ENCODE data around the gene EXOC3L2. TPM values are rescaled to one million over a fixed set of nuclear protein-coding genes. Genes with fewer than 3 reads are reported as not detected.

Gene EXOC3L2
- total and polyA plus RNA-seq, 2 of the 8 experiments (the other 6 are each of a cell fraction or from before 2014, with no cell fraction given): 1.4 to 1.6 TPM

DNA sequence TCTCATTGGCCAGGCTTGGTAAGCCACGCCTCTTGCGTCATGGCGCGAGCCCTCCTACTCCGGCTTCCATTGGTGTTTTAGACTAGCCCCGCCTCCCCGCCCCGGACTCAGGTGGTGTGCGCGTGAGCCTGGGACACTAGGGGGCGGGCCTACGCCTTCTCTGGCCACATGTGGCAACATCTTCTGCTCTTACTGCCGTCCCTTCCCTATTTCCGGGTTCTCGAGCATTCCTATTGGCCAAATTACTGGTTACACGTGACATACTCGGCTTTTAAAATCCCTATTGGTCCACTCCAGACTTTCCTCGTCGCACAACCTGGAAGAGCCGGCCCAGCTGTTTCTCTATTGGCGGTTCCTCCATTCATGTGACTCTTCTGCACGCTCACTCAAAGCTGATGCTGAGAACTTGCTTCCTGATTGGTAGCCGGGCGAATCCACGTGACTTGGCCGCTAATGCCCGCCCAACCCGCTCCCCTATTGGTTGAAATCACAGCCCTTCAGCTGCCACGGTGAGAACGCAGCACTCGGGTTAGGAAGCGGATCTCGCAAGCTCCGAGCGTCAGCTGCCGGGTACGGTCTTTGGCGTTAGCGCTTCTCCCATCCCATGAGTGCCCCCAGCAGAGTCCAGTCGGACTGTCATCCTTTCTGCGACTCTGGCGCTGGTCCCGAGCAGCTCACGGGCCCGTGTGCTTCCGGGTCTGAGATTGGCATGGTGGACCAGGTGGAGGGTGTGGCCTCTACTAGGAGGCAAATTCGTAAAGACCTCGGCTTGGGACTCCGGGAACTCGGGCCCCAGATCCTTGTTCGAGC, 66.7 kb downstream of the EXOC3L2 start, which contains the start of gene BLOC1S3 (continued):
- TF ChIP-seq MAFK (IDR thresholded peaks at IDR 0.05; ENCODE audit: low read depth, low read length) (no peak), CREB1 (IDR thresholded peaks at IDR 0.05) (peak; percentile 89), PHF8 (conservative IDR thresholded peaks at IDR 0.05; ENCODE audit: low read depth, low read length) (peak; percentile 50), SP1 (IDR thresholded peaks at IDR 0.05; ENCODE audit: low read depth, low read length) (peak; percentile 98), POU5F1 (IDR thresholded peaks at IDR 0.05; ENCODE audit: low read depth, low read length) (no peak), BACH1 (IDR thresholded peaks at IDR 0.05; ENCODE audit: low read length) (no peak), NANOG (IDR thresholded peaks at IDR 0.05; ENCODE audit: insufficient read depth, low read depth, low read length, poor library complexity, severe bottlenecking) (no peak)
- TF ChIP-seq, protein P1, sequence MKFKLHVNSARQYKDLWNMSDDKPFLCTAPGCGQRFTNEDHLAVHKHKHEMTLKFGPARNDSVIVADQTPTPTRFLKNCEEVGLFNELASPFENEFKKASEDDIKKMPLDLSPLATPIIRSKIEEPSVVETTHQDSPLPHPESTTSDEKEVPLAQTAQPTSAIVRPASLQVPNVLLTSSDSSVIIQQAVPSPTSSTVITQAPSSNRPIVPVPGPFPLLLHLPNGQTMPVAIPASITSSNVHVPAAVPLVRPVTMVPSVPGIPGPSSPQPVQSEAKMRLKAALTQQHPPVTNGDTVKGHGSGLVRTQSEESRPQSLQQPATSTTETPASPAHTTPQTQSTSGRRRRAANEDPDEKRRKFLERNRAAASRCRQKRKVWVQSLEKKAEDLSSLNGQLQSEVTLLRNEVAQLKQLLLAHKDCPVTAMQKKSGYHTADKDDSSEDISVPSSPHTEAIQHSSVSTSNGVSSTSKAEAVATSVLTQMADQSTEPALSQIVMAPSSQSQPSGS (IDR thresholded peaks at IDR 0.05; ENCODE audit: low read length): peak; percentile 51; the same call in 1 of the 2 replicates
- TF ChIP-seq, protein P2, sequence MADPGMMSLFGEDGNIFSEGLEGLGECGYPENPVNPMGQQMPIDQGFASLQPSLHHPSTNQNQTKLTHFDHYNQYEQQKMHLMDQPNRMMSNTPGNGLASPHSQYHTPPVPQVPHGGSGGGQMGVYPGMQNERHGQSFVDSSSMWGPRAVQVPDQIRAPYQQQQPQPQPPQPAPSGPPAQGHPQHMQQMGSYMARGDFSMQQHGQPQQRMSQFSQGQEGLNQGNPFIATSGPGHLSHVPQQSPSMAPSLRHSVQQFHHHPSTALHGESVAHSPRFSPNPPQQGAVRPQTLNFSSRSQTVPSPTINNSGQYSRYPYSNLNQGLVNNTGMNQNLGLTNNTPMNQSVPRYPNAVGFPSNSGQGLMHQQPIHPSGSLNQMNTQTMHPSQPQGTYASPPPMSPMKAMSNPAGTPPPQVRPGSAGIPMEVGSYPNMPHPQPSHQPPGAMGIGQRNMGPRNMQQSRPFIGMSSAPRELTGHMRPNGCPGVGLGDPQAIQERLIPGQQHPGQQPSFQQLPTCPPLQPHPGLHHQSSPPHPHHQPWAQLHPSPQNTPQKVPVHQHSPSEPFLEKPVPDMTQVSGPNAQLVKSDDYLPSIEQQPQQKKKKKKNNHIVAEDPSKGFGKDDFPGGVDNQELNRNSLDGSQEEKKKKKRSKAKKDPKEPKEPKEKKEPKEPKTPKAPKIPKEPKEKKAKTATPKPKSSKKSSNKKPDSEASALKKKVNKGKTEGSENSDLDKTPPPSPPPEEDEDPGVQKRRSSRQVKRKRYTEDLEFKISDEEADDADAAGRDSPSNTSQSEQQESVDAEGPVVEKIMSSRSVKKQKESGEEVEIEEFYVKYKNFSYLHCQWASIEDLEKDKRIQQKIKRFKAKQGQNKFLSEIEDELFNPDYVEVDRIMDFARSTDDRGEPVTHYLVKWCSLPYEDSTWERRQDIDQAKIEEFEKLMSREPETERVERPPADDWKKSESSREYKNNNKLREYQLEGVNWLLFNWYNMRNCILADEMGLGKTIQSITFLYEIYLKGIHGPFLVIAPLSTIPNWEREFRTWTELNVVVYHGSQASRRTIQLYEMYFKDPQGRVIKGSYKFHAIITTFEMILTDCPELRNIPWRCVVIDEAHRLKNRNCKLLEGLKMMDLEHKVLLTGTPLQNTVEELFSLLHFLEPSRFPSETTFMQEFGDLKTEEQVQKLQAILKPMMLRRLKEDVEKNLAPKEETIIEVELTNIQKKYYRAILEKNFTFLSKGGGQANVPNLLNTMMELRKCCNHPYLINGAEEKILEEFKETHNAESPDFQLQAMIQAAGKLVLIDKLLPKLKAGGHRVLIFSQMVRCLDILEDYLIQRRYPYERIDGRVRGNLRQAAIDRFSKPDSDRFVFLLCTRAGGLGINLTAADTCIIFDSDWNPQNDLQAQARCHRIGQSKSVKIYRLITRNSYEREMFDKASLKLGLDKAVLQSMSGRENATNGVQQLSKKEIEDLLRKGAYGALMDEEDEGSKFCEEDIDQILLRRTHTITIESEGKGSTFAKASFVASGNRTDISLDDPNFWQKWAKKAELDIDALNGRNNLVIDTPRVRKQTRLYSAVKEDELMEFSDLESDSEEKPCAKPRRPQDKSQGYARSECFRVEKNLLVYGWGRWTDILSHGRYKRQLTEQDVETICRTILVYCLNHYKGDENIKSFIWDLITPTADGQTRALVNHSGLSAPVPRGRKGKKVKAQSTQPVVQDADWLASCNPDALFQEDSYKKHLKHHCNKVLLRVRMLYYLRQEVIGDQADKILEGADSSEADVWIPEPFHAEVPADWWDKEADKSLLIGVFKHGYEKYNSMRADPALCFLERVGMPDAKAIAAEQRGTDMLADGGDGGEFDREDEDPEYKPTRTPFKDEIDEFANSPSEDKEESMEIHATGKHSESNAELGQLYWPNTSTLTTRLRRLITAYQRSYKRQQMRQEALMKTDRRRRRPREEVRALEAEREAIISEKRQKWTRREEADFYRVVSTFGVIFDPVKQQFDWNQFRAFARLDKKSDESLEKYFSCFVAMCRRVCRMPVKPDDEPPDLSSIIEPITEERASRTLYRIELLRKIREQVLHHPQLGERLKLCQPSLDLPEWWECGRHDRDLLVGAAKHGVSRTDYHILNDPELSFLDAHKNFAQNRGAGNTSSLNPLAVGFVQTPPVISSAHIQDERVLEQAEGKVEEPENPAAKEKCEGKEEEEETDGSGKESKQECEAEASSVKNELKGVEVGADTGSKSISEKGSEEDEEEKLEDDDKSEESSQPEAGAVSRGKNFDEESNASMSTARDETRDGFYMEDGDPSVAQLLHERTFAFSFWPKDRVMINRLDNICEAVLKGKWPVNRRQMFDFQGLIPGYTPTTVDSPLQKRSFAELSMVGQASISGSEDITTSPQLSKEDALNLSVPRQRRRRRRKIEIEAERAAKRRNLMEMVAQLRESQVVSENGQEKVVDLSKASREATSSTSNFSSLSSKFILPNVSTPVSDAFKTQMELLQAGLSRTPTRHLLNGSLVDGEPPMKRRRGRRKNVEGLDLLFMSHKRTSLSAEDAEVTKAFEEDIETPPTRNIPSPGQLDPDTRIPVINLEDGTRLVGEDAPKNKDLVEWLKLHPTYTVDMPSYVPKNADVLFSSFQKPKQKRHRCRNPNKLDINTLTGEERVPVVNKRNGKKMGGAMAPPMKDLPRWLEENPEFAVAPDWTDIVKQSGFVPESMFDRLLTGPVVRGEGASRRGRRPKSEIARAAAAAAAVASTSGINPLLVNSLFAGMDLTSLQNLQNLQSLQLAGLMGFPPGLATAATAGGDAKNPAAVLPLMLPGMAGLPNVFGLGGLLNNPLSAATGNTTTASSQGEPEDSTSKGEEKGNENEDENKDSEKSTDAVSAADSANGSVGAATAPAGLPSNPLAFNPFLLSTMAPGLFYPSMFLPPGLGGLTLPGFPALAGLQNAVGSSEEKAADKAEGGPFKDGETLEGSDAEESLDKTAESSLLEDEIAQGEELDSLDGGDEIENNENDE (IDR thresholded peaks at IDR 0.05; ENCODE audit: insufficient replicate concordance, low read length): no peak

Data from H1 (cell line).